GM12892 (cell line): Measurements from ENCODE around the gene CDH4.

Experiments
- POLR2A ChIP-seq: IDR thresholded peaks from 2 replicates; pipeline ENCODE4 v1.6.1; 2011; ENCODE audit warnings: low read depth, low read length, control low read depth
- POLR2AphosphoS5 ChIP-seq: IDR thresholded peaks from 2 replicates; pipeline ENCODE4 v1.6.1; 2011; ENCODE audit warnings: low read depth, low read length, control low read depth
- TAF1 ChIP-seq: IDR thresholded peaks from 2 replicates; pipeline ENCODE4 v1.6.1; 2011; ENCODE audit warnings: low read depth, mild to moderate bottlenecking, control low read depth, low read length, borderline replicate concordance

DNA sequence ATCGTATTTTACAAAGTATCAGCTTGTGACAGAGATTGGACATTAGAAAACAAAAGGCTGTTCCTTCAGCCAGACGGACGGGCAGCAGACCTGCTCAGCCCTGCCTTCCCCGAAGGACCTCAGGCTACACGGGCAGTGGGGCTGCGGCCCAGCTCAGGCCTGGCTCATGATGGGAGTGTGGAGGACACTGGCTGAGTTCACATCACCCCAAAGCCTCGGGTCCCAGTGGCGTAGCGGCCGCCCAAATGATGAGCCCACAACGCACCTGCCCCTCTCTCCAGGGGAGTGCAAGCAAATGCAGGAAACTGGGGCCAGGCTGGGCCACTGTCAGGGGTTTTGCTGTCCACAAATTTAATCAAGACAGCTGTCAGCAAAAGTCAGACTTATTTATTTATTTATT is 456.8 kb downstream of the CDH4 start:
- TF ChIP-seq POLR2A (no peak), POLR2AphosphoS5 (no peak), TAF1 (no peak)
